CD14-positive monocyte (primary cell): ENCODE measurements around the gene DCAF4. TPM values are rescaled to one million over a fixed set of nuclear protein-coding genes. Genes with fewer than 3 reads are reported as not detected.

Experiments used
- DNase-seq, 3 donors: peaks; one replicate each; pipeline ENCODE4 v3.0.0-alpha.2; 2011 to 2022
- H2AFZ ChIP-seq: 2 replicates; pipeline ENCODE4 v1.6.0; 2012; ENCODE audit warnings: mild to moderate bottlenecking, low read depth, low read length, inconsistent platforms; ENCODE audit not compliant: insufficient read depth, poor library complexity, severe bottlenecking
- H3K27ac ChIP-seq, 2 donors: 1 replicate in 1 of 2; 2 replicates in 1 of 2; pipeline ENCODE4 v1.5.1; 2012 to 2013; ENCODE audit warnings: low read length in 2 of 2, control low read depth in 1 of 2, inconsistent platforms in 1 of 2, low read depth in 1 of 2, mild to moderate bottlenecking in 1 of 2
- H3K27me3 ChIP-seq, 2 donors: one replicate each; pipeline versions ENCODE4 v1.6.0 to v1.6.1; 2011 to 2013; ENCODE audit warnings: low read length in 2 of 2; ENCODE audit not compliant: control insufficient read depth in 2 of 2, insufficient read depth in 2 of 2
- H3K36me3 ChIP-seq, 2 donors: replicated peaks in 1 of 2; 1 replicate in 1 of 2; 2 replicates in 1 of 2; pipeline versions ENCODE4 v1.5.1 to v1.6.1; 2012 to 2013; ENCODE audit warnings: low read length in 2 of 2, control low read depth in 1 of 2, inconsistent platforms in 1 of 2, mild to moderate bottlenecking in 1 of 2; ENCODE audit not compliant: insufficient read depth in 2 of 2, control insufficient read depth in 1 of 2
- H3K4me1 ChIP-seq, 2 donors: 1 replicate in 1 of 2; 2 replicates in 1 of 2; pipeline versions ENCODE4 v1.5.1 to v1.6.1; 2012 to 2013; ENCODE audit warnings: low read length in 2 of 2, control low read depth in 1 of 2, inconsistent platforms in 1 of 2, mild to moderate bottlenecking in 1 of 2, moderate library complexity in 1 of 2; ENCODE audit not compliant: insufficient read depth in 2 of 2, control insufficient read depth in 1 of 2
- H3K4me2 ChIP-seq: replicated peaks from 2 replicates; pipeline ENCODE3; 2012; ENCODE audit warnings: low read length, moderate library complexity, mild to moderate bottlenecking; ENCODE audit not compliant: poor library complexity, severe bottlenecking; ENCODE audit errors: extremely low read depth
- H3K4me3 ChIP-seq, 3 experiments: fragments of 200-600 bp in 1 of 3; sonication (generic) in 1 of 3; replicated peaks in 1 of 3; 1 replicate in 2 of 3; 2 replicates in 1 of 3; pipeline ENCODE4 v1.5.1; 2011 to 2013; ENCODE audit warnings: low read length in 3 of 3, mild to moderate bottlenecking in 3 of 3, control low read depth in 2 of 3, low read depth in 2 of 3, inconsistent platforms in 1 of 3, moderate library complexity in 1 of 3
- H3K79me2 ChIP-seq: 2 replicates; pipeline ENCODE4 v1.6.0; 2012; ENCODE audit warnings: mild to moderate bottlenecking, control low read depth, inconsistent platforms, low read length, moderate library complexity; ENCODE audit not compliant: insufficient read depth
- H3K9ac ChIP-seq: 2 replicates; pipeline ENCODE4 v1.6.0; 2017; ENCODE audit warnings: low read length, mild to moderate bottlenecking; ENCODE audit not compliant: insufficient read depth, poor library complexity, severe bottlenecking
- H3K9me3 ChIP-seq, 2 donors: replicated peaks in 1 of 2; 1 replicate in 1 of 2; 2 replicates in 1 of 2; pipeline versions ENCODE4 v1.5.1 to v1.6.1; 2012 to 2013; ENCODE audit warnings: low read length in 2 of 2, control low read depth in 1 of 2; ENCODE audit not compliant: control insufficient read depth in 1 of 2, insufficient read depth in 1 of 2
- H4K20me1 ChIP-seq: 2 replicates; pipeline ENCODE4 v1.6.0; 2012; ENCODE audit warnings: mild to moderate bottlenecking, low read length, control low read depth, moderate library complexity; ENCODE audit not compliant: insufficient read depth
- H3K27ac Mint-ChIP-seq, 7 donors: one replicate each; pipeline ENCODE4 v1.8.0; 2020; ENCODE audit warnings: mild to moderate bottlenecking in 7 of 7, mixed read lengths in 7 of 7, moderate library complexity in 6 of 7, inconsistent platforms in 2 of 7
- H3K27me3 Mint-ChIP-seq, 3 donors: one replicate each; pipeline ENCODE4 v1.8.0; 2021 to 2022; ENCODE audit warnings: low read depth in 3 of 3, mild to moderate bottlenecking in 3 of 3, mixed read lengths in 3 of 3, moderate library complexity in 3 of 3, inconsistent platforms in 1 of 3
- H3K36me3 Mint-ChIP-seq, 2 donors: one replicate each; pipeline ENCODE4 v1.8.0; 2020; ENCODE audit warnings: mixed read lengths in 2 of 2, inconsistent platforms in 1 of 2, mild to moderate bottlenecking in 1 of 2
- H3K4me1 Mint-ChIP-seq: one replicate; pipeline ENCODE4 v1.8.0; 2020; ENCODE audit warnings: mild to moderate bottlenecking, mixed read lengths
- H3K4me3 Mint-ChIP-seq, 2 donors: one replicate each; pipeline ENCODE4 v1.8.0; 2020; ENCODE audit warnings: mild to moderate bottlenecking in 2 of 2, mixed read lengths in 2 of 2, moderate library complexity in 1 of 2
- H3K9me3 Mint-ChIP-seq, 7 donors: one replicate each; pipeline ENCODE4 v1.8.0; 2020 to 2022; ENCODE audit warnings: mixed read lengths in 7 of 7, mild to moderate bottlenecking in 6 of 7, moderate library complexity in 6 of 7, inconsistent platforms in 2 of 7
- CTCF ChIP-seq: fragments of 200-600 bp; IDR thresholded peaks from one replicate; pipeline ENCODE4 v1.8.0; 2022; ENCODE audit warnings: antibody characterized with exemption, mild to moderate bottlenecking
- WGBS: methylation state at CpG from one replicate; pipeline ENCODE4 v1.1.5; 2013; ENCODE audit warnings: missing lambda C conversion rate; ENCODE audit not compliant: insufficient coverage; 5-methylcytosine and 5-hydroxymethylcytosine counted together
- intact Hi-C, 2 donors: fragments of 100-400 bp; cut with micrococcal nuclease; formaldehyde crosslinking; loops; one replicate each; pipeline versions ENCODE4 v1.15.0 to v1.15.1; 2023
- polyA minus RNA-seq: library from RNA; depleted of rRNA, polyadenylated mRNA; stranded (reverse); fragments of >200 nt; gene quantifications from 2 replicates; pipeline ENCODE4 v1.2.3, GENCODE V29; 2012
- polyA plus RNA-seq, 3 donors: library from polyadenylated mRNA; depleted of rRNA in 1 of 3; unstranded in 2 of 3; stranded (reverse) in 1 of 3; fragments of 300-500 nt in 2 of 3; fragments of >200 nt in 1 of 3; fragmentation: Illumina TruSeq in 2 of 3; gene quantifications; 1 replicate in 2 of 3; 2 replicates in 1 of 3; pipeline ENCODE4 v1.2.3, GENCODE V29; 2012 to 2021
- total RNA-seq, 12 experiments: library from RNA in 1 of 12; stranded (reverse) in 1 of 12; fragments of 120-200 nt in 1 of 12; gene quantifications; one replicate each; pipeline ENCODE4 v1.2.4 and lab custom pipeline; 2013 to 2026; ENCODE audit warnings: mixed read lengths in 6 of 12, inconsistent platforms in 1 of 12

The DCAF4 gene, protein sequence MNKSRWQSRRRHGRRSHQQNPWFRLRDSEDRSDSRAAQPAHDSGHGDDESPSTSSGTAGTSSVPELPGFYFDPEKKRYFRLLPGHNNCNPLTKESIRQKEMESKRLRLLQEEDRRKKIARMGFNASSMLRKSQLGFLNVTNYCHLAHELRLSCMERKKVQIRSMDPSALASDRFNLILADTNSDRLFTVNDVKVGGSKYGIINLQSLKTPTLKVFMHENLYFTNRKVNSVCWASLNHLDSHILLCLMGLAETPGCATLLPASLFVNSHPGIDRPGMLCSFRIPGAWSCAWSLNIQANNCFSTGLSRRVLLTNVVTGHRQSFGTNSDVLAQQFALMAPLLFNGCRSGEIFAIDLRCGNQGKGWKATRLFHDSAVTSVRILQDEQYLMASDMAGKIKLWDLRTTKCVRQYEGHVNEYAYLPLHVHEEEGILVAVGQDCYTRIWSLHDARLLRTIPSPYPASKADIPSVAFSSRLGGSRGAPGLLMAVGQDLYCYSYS
- 4.9 TPM for total RNA-seq (2013)
- polyA plus RNA-seq (1 to 10 TPM; 1.1 to 7.2 (median 2.3) TPM), polyA minus RNA-seq (2.6 and 2.9 TPM in 2 replicates), total RNA-seq (lab: John Stamatoyannopoulos, UW) (1.2 to 8.7 (median 6.6) reads per million in 11 experiments)

DNA sequence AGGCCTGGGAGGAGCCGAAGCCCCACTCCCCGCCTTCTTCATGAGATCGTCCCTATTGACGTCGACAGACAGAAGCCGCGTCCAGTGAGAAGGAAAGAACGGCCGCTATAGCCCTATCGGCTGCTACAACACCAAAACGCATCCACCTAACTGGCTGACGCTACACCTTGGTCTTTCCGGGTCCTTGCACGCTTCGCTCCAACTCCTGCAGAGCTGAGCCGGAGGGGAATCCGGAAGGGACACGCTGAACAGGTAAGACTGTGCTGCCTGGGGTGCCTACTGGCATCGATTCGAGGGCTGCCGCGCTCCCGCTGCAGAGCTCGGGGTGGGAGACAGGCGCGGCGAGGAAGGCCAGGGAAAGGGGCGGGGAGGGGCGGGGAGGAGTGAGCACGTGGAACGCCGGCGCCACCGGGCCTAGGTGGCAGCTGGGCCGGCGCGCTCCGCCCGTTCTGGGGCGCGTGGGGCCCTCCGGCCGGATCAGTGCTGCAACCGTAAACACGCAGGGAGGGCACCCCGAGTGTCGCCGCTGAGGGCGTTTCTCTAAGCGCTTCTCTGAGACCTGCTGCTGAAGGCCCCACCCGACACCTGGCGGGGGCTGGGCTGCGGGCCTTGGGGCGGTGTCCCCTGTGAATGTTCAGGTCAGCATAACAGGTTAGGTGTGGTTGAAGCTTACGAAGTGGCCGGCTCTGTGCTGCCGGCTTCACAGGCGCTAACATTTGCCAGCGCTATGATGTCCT is at the start of gene DCAF4:
TSS of gene DCAF4 (plus strand) at position 173 of the 737 bp plus-strand sequence. CDS start 11,515 bp downstream, outside the sequence.
- Mint-ChIP-seq H3K4me1 (peaks cover 14% of the 10 kb centered on the region), H3K9me3 (peaks cover 0 to 5% (median 0%) of the 10 kb centered on the region in 7 donors), H3K27ac (peak within 1 kb of the TSS; percentile 79 to 96 (median 93)), H3K27me3 (peaks cover 14 to 31% (median 15%) of the 10 kb centered on the region in 3 donors), H3K4me3 (peak within 1 kb of the TSS; percentile 94 to 96), H3K36me3 (peaks cover 0 to 4% of the 10 kb centered on the region in 2 donors)
- Histone ChIP-seq H4K20me1 (no peaks in the 10 kb centered on the region), H3K4me1 (peaks cover 15 to 21% of the 10 kb centered on the region in 2 donors), H3K9me3 (no peaks in the 10 kb centered on the region), H3K4me3 (peak within 1 kb of the TSS; percentile 58 to 79 (median 75)), H3K36me3 (no peaks in the 10 kb centered on the region), H3K27ac (peak within 1 kb of the TSS; percentile 36 to 70), H3K27me3 (peaks cover 0 to 6% of the 10 kb centered on the region in 2 donors), H2AFZ (peak within 1 kb of the TSS; percentile 83), H3K4me2 (peak within 1 kb of the TSS; percentile 88), H3K79me2 (no peaks in the 10 kb centered on the region), H3K9ac (peak within 1 kb of the TSS; percentile 61)
- intact Hi-C loops, result no loop called here
- no peak for TF ChIP-seq CTCF
- under 1% methylated on average over 50 of the region's 59 CpGs for WGBS
- DNase-seq, result peak; percentile 94 to 98 (median 94)

GRCh38 chr14:72876710-72877063 is 49.6 kb upstream of the DCAF4 start:
- 71% methylated on average over 4 of the region's 4 CpGs for WGBS
- Histone ChIP-seq H3K9me3 (peaks cover 5% of the 10 kb centered on the region in 2 donors), H3K4me1 (no peaks in the 10 kb centered on the region), H3K4me2 (no peak overlapping the region), H3K9ac (no peak overlapping the region), H3K36me3 (no peaks in the 10 kb centered on the region), H3K4me3 (no peak overlapping the region), H4K20me1 (no peaks in the 10 kb centered on the region), H2AFZ (no peak overlapping the region), H3K27me3 (no peaks in the 10 kb centered on the region), H3K27ac (no peak overlapping the region), H3K79me2 (no peaks in the 10 kb centered on the region)
- H3K27ac Mint-ChIP-seq, result peak overlapping the region in 1 of 7 donors; percentile 9
- H3K36me3 Mint-ChIP-seq, result no peaks in the 10 kb centered on the region
- H3K9me3 Mint-ChIP-seq, result peaks cover 9 to 20% (median 17%) of the 10 kb centered on the region in 7 donors
- intact Hi-C loops, result no loop called here
- H3K4me1 Mint-ChIP-seq, result peaks cover 3% of the 10 kb centered on the region
- H3K27me3 Mint-ChIP-seq, result peaks cover 3 to 9% (median 8%) of the 10 kb centered on the region in 3 donors
- no peak for TF ChIP-seq CTCF
- no peak for DNase-seq
- no peak overlapping the region for H3K4me3 Mint-ChIP-seq
